Effector memory CD4-positive, alpha-beta T cell (primary cell): Measurements from ENCODE around the gene ESR2.

ENCODE experiments used
- DNase-seq, 3 donors: peaks; one replicate each; pipeline ENCODE4 v3.0.0-alpha.2; 2020
- H3K27ac ChIP-seq: 2 replicates; pipeline ENCODE4 v1.7.0; 2013; ENCODE audit warnings: mild to moderate bottlenecking, low read length, moderate library complexity; ENCODE audit not compliant: insufficient read depth, poor library complexity, severe bottlenecking
- H3K27me3 ChIP-seq: replicated peaks from 2 replicates; pipeline ENCODE4 v1.7.0; 2013; ENCODE audit warnings: mild to moderate bottlenecking, low read length; ENCODE audit not compliant: insufficient read depth, control insufficient read depth, poor library complexity, severe bottlenecking
- H3K36me3 ChIP-seq: 2 replicates; pipeline ENCODE4 v1.7.0; 2013; ENCODE audit warnings: mild to moderate bottlenecking, low read length, moderate library complexity; ENCODE audit not compliant: control insufficient read depth, insufficient read depth
- H3K4me1 ChIP-seq: 2 replicates; pipeline ENCODE4 v1.7.0; 2013; ENCODE audit warnings: low read length, mild to moderate bottlenecking; ENCODE audit not compliant: control insufficient read depth, insufficient read depth, poor library complexity, severe bottlenecking
- H3K4me3 ChIP-seq: 2 replicates; pipeline ENCODE4 v1.7.0; 2013; ENCODE audit warnings: low read length, low read depth, mild to moderate bottlenecking; ENCODE audit not compliant: insufficient read depth, poor library complexity, severe bottlenecking
- H3K9me3 ChIP-seq: 2 replicates; pipeline ENCODE4 v1.7.0; 2013; ENCODE audit warnings: mild to moderate bottlenecking, low read length, moderate library complexity; ENCODE audit not compliant: control insufficient read depth

The ESR2 gene

DNA sequence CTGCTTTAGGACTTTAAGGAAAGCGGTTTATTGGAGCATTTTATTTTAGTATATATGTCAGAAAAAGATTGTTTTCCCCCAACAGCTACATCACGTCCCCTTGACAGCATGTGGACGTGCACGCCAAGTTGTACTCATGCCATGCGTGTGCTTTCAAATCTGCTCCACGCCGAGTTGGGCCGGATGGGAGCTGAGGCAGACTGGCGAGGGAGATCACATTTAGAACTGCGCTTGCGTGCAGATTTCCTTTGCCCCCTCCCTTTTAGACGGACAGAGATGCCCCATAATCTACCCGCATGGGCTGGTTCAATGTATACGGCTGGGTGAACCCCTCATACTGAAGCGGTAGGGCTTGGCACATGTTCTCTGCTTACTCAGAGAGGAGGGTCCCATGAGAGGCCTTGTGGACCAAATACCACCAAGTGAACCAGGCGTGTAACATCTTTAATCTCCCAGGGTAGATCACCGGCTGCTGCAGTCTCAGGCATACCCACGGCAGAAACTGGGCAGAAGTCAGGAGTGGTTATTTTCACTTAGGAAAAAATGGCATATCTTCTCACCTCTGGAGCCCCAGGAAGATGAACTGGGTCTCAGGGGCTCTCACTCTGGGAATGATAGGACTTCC, 92.1 kb downstream of the ESR2 start:
- Histone ChIP-seq H3K27ac (no peak overlapping the region), H3K4me3 (no peak overlapping the region), H3K36me3 (peaks cover 10% of the 10 kb centered on the region), H3K9me3 (no peaks in the 10 kb centered on the region), H3K27me3 (no peaks in the 10 kb centered on the region), H3K4me1 (no peaks in the 10 kb centered on the region)
- DNase-seq, result no peak

DNA sequence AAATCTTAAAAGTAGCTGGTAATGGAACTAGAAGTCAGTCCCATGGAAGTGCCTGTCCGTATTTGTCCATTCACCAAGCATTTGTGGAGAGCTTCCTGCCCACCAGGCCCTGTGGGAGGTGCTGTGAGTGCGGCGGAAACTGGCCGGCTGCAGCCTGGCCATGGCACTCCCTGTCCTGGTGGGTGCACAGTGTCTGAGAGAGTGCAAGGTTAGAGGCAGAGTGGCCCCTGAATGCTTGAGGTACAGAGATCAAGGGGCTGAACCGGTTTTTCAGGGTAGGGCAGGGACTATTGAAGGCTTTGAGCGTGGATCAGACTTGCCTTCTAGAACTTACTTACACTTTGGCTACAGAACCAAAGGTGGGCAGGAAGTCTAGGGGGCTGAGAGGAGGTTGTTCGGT, 92.9 kb downstream of the ESR2 start:
- Histone ChIP-seq H3K36me3 (peaks cover 10% of the 10 kb centered on the region), H3K4me1 (peaks cover under 1% of the 10 kb centered on the region), H3K27me3 (no peaks in the 10 kb centered on the region), H3K4me3 (no peak overlapping the region), H3K27ac (no peak overlapping the region), H3K9me3 (no peaks in the 10 kb centered on the region)
- DNase-seq, result no peak

GRCh38 chr14:64200170-64200569, 94.0 kb downstream of the ESR2 start:
- Histone ChIP-seq H3K4me1 (peaks cover 11% of the 10 kb centered on the region), H3K4me3 (no peak overlapping the region), H3K36me3 (peaks cover 10% of the 10 kb centered on the region), H3K9me3 (no peaks in the 10 kb centered on the region), H3K27me3 (no peaks in the 10 kb centered on the region), H3K27ac (no peak overlapping the region)
- no peak for DNase-seq

DNA sequence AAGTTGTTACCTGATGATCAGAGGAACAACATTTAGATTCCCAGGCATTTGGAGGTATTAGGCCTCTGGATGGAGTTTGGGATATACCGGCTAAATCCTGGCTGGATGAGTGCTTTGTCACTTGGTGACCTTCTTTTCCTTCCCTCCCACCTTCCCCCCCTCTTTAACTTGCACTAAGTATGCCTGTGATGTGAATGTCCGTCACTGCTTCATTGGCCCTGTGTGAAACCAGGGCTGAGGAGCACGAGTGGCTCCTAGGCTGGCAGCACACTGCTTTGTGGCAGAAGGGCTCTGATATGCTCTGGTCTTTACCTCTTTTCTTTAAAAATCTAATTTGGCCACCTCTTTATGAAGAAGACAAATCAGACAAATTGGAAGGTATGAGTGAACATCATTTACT, 95.7 kb downstream of the ESR2 start:
- no peaks in the 10 kb centered on the region for H3K27me3 ChIP-seq
- peaks cover 10% of the 10 kb centered on the region for H3K36me3 ChIP-seq
- peaks cover 22% of the 10 kb centered on the region for H3K4me1 ChIP-seq
- no peak overlapping the region for H3K4me3 ChIP-seq
- H3K9me3 ChIP-seq, result no peaks in the 10 kb centered on the region
- DNase-seq, result no peak
- H3K27ac ChIP-seq, result no peak overlapping the region

DNA sequence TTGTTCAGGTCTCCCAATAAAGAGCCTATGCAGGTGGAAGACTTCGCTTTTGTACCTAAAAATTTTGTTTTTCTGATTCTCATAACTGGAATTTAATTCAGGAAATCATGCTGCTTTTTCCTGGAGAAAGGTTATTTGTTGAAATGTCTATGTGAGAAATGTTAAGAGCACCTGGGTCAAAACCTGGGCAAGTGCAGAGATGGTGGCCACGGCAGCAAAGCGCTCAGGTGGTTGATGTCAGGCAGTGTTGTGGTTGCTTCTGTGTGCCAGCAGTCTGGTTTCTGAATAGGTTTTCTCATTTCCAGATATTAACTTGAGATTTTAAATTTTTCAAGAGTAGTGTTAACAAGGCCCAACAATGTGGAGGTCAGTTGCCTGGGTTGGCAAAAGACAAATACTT, 96.2 kb downstream of the ESR2 start:
- Histone ChIP-seq H3K4me1 (peaks cover 22% of the 10 kb centered on the region), H3K27ac (peak overlapping the region; percentile 6), H3K9me3 (no peaks in the 10 kb centered on the region), H3K27me3 (no peaks in the 10 kb centered on the region), H3K4me3 (no peak overlapping the region), H3K36me3 (peaks cover 8% of the 10 kb centered on the region)
- DNase-seq, result no peak

- Histone ChIP-seq H3K27me3 (no peaks in the 10 kb centered on the region), H3K9me3 (no peaks in the 10 kb centered on the region), H3K4me1 (peaks cover 22% of the 10 kb centered on the region), H3K27ac (peak overlapping the region; percentile 71), H3K36me3 (peaks cover 6% of the 10 kb centered on the region), H3K4me3 (no peak overlapping the region)
- no peak for DNase-seq
These were observed 97.3 kb downstream of the ESR2 start for GRCh38 chr14:64196814-64197411.

DNA sequence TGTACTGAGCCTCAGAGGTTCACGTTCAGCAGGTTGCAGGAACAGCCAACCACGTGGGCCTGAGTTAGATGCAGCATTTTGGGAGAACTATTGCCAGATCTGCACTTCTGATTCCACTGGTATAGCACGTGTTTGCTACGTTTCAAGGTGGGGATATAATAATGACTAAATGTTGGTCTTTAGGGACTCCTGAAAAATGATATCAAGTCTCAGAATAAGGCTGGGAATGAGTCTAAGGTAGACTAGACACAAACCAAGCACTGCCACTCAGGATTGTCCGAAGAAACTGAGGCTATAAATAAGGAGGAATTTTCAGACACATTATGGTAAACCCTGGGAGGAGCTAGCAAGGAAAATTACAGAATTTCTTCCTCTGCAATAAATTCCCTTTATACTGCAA, 98.1 kb downstream of the ESR2 start:
- DNase-seq, result no peak
- H3K36me3 ChIP-seq, result peaks cover 11% of the 10 kb centered on the region
- no peaks in the 10 kb centered on the region for H3K27me3 ChIP-seq
- no peaks in the 10 kb centered on the region for H3K9me3 ChIP-seq
- peaks cover 22% of the 10 kb centered on the region for H3K4me1 ChIP-seq
- H3K4me3 ChIP-seq, result no peak overlapping the region
- H3K27ac ChIP-seq, result peak overlapping the region; percentile 71

DNA sequence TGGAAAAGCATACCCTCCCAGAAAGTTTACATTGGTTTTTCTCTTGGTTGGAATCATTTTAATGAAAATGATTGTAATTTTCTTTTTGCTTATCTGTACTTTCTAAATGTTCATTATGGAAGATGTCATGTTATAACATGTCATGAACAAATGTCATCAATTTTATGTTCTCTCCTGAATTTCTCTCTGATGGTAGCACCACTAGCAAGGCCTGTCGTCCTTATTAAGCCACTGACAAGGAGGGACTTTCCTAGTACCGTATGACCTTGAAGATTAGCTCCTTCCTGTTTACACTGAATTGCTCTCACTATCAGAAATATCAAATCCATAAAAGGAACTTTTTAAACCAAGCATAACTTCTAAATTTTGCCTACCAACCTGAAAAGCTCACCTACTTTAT, 99.0 kb downstream of the ESR2 start:
- Histone ChIP-seq H3K27ac (peak overlapping the region; percentile 71), H3K27me3 (no peaks in the 10 kb centered on the region), H3K4me1 (peaks cover 22% of the 10 kb centered on the region), H3K9me3 (no peaks in the 10 kb centered on the region), H3K4me3 (no peak overlapping the region), H3K36me3 (peaks cover 11% of the 10 kb centered on the region)
- no peak for DNase-seq

GRCh38 chr14:64194404-64194803, 99.8 kb downstream of the ESR2 start:
- peaks cover 22% of the 10 kb centered on the region for H3K4me1 ChIP-seq
- H3K4me3 ChIP-seq, result no peak overlapping the region
- H3K9me3 ChIP-seq, result no peaks in the 10 kb centered on the region
- DNase-seq, result no peak
- H3K36me3 ChIP-seq, result peaks cover 18% of the 10 kb centered on the region
- no peaks in the 10 kb centered on the region for H3K27me3 ChIP-seq
- H3K27ac ChIP-seq, result peak overlapping the region; percentile 71

GRCh38 chr14:64193821-64194220, 100.3 kb downstream of the ESR2 start:
- Histone ChIP-seq H3K27me3 (no peaks in the 10 kb centered on the region), H3K36me3 (peaks cover 18% of the 10 kb centered on the region), H3K4me3 (no peak overlapping the region), H3K9me3 (no peaks in the 10 kb centered on the region), H3K4me1 (peaks cover 22% of the 10 kb centered on the region), H3K27ac (peak overlapping the region; percentile 71)
- DNase-seq, result no peak
